ENCODE results near the gene CIZ1.
"Not testable (repeated sequence)": the region's sequence is repeated elsewhere in the genome, so short reads cannot be mapped to it uniquely, and the experiment has no call there.

GRCh38 chr9:128181480-128181879, 9.9 kb downstream of the CIZ1 start:
- TF ChIP-seq CTCF (IDR thresholded peaks at IDR 0.05; ENCODE audit: low read depth, low read length, poor library complexity, severe bottlenecking); EZH2phosphoT487 (IDR thresholded peaks at IDR 0.05; ENCODE audit: borderline replicate concordance, low read length): not testable (repeated sequence)

Data from DOHH2 (cell line).